Panc1 (cell line): ENCODE data around the gene MVP. TPM values are rescaled to one million over a fixed set of nuclear protein-coding genes. Genes with fewer than 3 reads are reported as not detected.

Experiments
- ATAC-seq: fragments of 200-7000 bp; cut with Tn5 transposase; 2 replicates; pipeline ENCODE4 v1.9.1; 2020; ENCODE audit warnings: mild to moderate bottlenecking, moderate library complexity
- BruUV-seq: library from RNA; stranded (reverse); fragments of 400-500 nt; replicated peaks from 2 replicates; lab custom pipeline; 2021; lab: Mats Ljungman, UMichigan
- CTCF ChIA-PET: fragments of 300-600 bp; sonication (Branson Sonifier 250); formaldehyde crosslinking; loops from one replicate; lab custom pipeline; 2022; ENCODE audit warnings: antibody characterized with exemption; lab: Charles Lee
- POLR2A ChIA-PET: fragments of 300-600 bp; sonication (Branson Sonifier 250); formaldehyde crosslinking; loops from one replicate; lab custom pipeline; 2022; ENCODE audit warnings: antibody characterized with exemption; lab: Charles Lee
- DNase-seq: peaks from one replicate; pipeline ENCODE4 v3.0.0-alpha.2; 2010; ENCODE audit warnings: low read depth, low spot score
- H3K27ac ChIP-seq: 2 replicates; pipeline ENCODE4 v1.5.1; 2011; ENCODE audit warnings: mild to moderate bottlenecking, low read length, inconsistent platforms
- H3K27me3 ChIP-seq: fragments of 200-500 bp; sonication (Bioruptor generic); 2 replicates; pipeline ENCODE4 v1.6.0; 2014; ENCODE audit warnings: low read length, inconsistent platforms; ENCODE audit not compliant: control insufficient read depth, insufficient read depth
- H3K36me3 ChIP-seq: fragments of 200-500 bp; sonication (Bioruptor generic); 2 replicates; pipeline ENCODE4 v1.5.1; 2014; ENCODE audit warnings: inconsistent platforms, mild to moderate bottlenecking, low read length, moderate library complexity; ENCODE audit not compliant: control insufficient read depth, insufficient read depth
- H3K4me1 ChIP-seq: 2 replicates; pipeline ENCODE4 v1.5.1; 2011; ENCODE audit warnings: inconsistent platforms, mild to moderate bottlenecking, low read length, moderate library complexity; ENCODE audit not compliant: control insufficient read depth, insufficient read depth
- H3K4me3 ChIP-seq, 2 experiments: 2 replicates each; pipeline ENCODE4 v1.5.1; 2011 to 2012; ENCODE audit warnings: low read depth in 2 of 2, low read length in 2 of 2, mild to moderate bottlenecking in 2 of 2, inconsistent platforms in 1 of 2, moderate library complexity in 1 of 2
- H3K9me3 ChIP-seq: fragments of 200-500 bp; sonication (Bioruptor generic); 2 replicates; pipeline ENCODE4 v1.5.1; 2014; ENCODE audit warnings: low read depth, mild to moderate bottlenecking, inconsistent platforms, low read length, moderate library complexity; ENCODE audit not compliant: control insufficient read depth, insufficient read depth
- POLR2AphosphoS5 ChIP-seq: IDR thresholded peaks from 2 replicates; pipeline ENCODE4 v1.6.1; 2012; ENCODE audit warnings: mild to moderate bottlenecking, low read depth, low read length, moderate library complexity
- SIN3A ChIP-seq: IDR thresholded peaks from 2 replicates; pipeline ENCODE4 v1.6.1; 2012; ENCODE audit warnings: low read depth, mild to moderate bottlenecking, low read length, moderate library complexity, borderline replicate concordance; ENCODE audit not compliant: insufficient read depth
- TCF7L2 ChIP-seq: IDR thresholded peaks from 2 replicates; pipeline ENCODE4 v1.6.1; 2011; ENCODE audit warnings: mild to moderate bottlenecking, low read depth, low read length, inconsistent platforms
- in situ Hi-C: cut with HindIII; loops from 2 replicates; pipeline ENCODE4 v1.10.0; 2016; ENCODE audit warnings: low sequenced_read_pairs, low pct_unique_long_range_greater_than_20kb
- intact Hi-C: fragments of 100-400 bp; cut with micrococcal nuclease; formaldehyde crosslinking; loops from one replicate; pipeline ENCODE4 v1.10.0; 2022; ENCODE audit not compliant: unreplicated experiment
- total RNA-seq: library from RNA; stranded (reverse); gene quantifications from one replicate; pipeline ENCODE4 v1.2.1, GENCODE V29; 2021; ENCODE audit not compliant: unreplicated experiment
- TF ChIP-seq, protein P1 (sequence below), 2 experiments: IDR thresholded peaks; 2 replicates each; pipeline ENCODE4 v1.6.1; 2011 to 2012; ENCODE audit warnings: low read depth in 2 of 2, control low read depth in 1 of 2, low read length in 1 of 2, mild to moderate bottlenecking in 1 of 2, moderate library complexity in 1 of 2; ENCODE audit not compliant: insufficient read depth in 1 of 2
- TF ChIP-seq, protein P2 (sequence below): fragments of 450-650 bp; IDR thresholded peaks from 2 replicates; pipeline ENCODE4 v1.5.1; 2017; ENCODE audit warnings: mild to moderate bottlenecking

MVP gene
- total RNA-seq, 1 experiment from 2014 or later, result 107 TPM

DNA sequence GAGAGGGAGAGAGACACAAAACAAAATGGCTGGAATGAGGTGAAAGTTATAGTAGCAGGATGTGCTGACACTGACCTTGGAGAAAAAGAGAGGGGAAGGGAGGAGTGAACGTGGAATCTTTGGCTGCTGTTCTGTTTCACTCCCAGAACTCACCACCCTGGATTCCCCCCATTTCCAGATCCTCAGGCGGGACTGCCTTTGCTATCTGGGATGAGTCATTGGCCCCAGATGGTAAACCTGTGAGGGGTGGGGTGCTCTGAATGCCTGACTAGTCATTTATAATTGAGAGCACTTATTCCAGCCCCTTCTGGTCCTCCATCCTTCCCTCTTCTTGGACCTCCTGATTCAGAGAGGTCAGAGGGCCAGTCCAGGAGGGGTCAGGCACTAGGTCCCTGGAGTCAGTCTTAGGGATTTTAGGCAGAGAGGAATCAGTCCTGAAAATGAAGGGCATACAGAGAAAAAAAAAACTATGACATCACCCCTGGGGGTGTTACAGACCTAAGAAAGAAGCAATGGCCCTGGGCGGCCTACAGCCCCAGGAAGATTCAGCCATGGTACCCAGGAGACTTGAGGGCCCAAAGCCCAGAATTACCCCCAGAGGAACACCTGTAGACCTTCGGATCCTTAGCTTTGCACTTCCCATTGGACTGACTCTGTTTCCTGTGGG is 44.4 kb upstream of the MVP start:
- DNase-seq, result no peak
- Histone ChIP-seq H3K27ac (no peak overlapping the region), H3K9me3 (no peaks in the 10 kb centered on the region), H3K4me1 (no peaks in the 10 kb centered on the region), H3K36me3 (no peaks in the 10 kb centered on the region), H3K27me3 (no peaks in the 10 kb centered on the region), H3K4me3 (no peak overlapping the region)
- ChIA-PET POLR2A (no interaction called here), CTCF (interaction anchor here (0.6 kb wide), 1 partner anchor 17 kb away, joined by 3 read pairs; no protein-coding TSS in a partner anchor)
- BruUV-seq, result no TSS peak
- TF ChIP-seq SIN3A (no peak), POLR2AphosphoS5 (no peak), TCF7L2 (no peak)
- TF ChIP-seq, protein P1, sequence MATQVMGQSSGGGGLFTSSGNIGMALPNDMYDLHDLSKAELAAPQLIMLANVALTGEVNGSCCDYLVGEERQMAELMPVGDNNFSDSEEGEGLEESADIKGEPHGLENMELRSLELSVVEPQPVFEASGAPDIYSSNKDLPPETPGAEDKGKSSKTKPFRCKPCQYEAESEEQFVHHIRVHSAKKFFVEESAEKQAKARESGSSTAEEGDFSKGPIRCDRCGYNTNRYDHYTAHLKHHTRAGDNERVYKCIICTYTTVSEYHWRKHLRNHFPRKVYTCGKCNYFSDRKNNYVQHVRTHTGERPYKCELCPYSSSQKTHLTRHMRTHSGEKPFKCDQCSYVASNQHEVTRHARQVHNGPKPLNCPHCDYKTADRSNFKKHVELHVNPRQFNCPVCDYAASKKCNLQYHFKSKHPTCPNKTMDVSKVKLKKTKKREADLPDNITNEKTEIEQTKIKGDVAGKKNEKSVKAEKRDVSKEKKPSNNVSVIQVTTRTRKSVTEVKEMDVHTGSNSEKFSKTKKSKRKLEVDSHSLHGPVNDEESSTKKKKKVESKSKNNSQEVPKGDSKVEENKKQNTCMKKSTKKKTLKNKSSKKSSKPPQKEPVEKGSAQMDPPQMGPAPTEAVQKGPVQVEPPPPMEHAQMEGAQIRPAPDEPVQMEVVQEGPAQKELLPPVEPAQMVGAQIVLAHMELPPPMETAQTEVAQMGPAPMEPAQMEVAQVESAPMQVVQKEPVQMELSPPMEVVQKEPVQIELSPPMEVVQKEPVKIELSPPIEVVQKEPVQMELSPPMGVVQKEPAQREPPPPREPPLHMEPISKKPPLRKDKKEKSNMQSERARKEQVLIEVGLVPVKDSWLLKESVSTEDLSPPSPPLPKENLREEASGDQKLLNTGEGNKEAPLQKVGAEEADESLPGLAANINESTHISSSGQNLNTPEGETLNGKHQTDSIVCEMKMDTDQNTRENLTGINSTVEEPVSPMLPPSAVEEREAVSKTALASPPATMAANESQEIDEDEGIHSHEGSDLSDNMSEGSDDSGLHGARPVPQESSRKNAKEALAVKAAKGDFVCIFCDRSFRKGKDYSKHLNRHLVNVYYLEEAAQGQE (IDR thresholded peaks at IDR 0.05; ENCODE audit: insufficient read depth in 1 of 2, low read depth in 2 of 2, low read length in 1 of 2), result no peak
- TF ChIP-seq, protein P2, sequence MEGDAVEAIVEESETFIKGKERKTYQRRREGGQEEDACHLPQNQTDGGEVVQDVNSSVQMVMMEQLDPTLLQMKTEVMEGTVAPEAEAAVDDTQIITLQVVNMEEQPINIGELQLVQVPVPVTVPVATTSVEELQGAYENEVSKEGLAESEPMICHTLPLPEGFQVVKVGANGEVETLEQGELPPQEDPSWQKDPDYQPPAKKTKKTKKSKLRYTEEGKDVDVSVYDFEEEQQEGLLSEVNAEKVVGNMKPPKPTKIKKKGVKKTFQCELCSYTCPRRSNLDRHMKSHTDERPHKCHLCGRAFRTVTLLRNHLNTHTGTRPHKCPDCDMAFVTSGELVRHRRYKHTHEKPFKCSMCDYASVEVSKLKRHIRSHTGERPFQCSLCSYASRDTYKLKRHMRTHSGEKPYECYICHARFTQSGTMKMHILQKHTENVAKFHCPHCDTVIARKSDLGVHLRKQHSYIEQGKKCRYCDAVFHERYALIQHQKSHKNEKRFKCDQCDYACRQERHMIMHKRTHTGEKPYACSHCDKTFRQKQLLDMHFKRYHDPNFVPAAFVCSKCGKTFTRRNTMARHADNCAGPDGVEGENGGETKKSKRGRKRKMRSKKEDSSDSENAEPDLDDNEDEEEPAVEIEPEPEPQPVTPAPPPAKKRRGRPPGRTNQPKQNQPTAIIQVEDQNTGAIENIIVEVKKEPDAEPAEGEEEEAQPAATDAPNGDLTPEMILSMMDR, result no peak
- intact Hi-C loops (no loop called here), in situ Hi-C loops (no loop called here)
- ATAC-seq, result no peak

DNA sequence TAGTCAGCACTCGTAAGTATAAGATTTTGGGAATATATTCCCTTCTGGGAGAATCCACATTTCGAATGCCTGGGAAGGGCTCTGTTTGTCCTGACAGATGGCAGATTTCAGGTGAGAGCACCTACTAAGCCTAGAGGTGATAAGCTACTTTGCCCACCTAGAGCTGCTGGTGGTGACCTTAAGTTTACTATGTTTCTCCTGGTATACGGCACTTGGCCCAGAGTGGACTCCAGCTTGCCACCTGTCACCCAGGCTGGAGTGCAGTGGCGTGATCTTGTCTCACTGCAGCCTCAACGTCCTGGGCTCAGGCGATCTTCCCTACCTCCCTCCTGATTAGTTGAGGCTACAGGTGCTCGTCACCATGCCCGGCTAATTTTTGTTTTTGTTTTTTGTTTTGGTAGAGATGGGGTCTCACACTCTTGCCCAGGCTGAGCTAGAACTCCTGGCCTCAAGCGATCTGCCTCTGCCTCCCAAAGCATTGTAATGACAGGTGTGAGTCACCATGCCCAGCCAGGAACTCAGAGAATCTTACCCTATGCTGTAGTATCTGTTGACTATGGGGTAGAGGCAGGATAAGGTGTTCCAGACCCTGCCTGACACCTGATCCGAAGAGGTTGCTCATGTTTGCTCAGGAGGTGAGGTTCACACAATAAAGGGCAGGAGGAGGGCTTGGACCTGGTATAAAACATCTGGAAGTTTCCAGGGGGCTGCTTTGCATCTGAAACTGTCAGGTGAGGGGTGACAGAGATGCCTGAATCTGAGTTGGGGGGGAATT is 42.5 kb upstream of the MVP start, which contains the start of gene ZG16:
Gene ZG16 (plus strand): TSS at position 681 of the 775 bp plus-strand sequence. CDS start 1,011 bp downstream, outside the sequence.
- intact Hi-C loops (no loop called here), in situ Hi-C loops (no loop called here)
- no peak within 1 kb of the TSS for H3K4me3 ChIP-seq
- ChIA-PET CTCF (no interaction called here), POLR2A (no interaction called here)
- H3K9me3 ChIP-seq, result no peaks in the 10 kb centered on the region
- no peaks in the 10 kb centered on the region for H3K27me3 ChIP-seq
- H3K27ac ChIP-seq, result no peak within 1 kb of the TSS
- ATAC-seq (no peak), DNase-seq (no peak)
- no peaks in the 10 kb centered on the region for H3K36me3 ChIP-seq
- no peaks in the 10 kb centered on the region for H3K4me1 ChIP-seq
- TF ChIP-seq TCF7L2, result no peak
- no peak for TF ChIP-seq POLR2AphosphoS5
- no peak for TF ChIP-seq SIN3A
- TF ChIP-seq, protein P1 (IDR thresholded peaks at IDR 0.05; ENCODE audit: insufficient read depth in 1 of 2, low read depth in 2 of 2, low read length in 1 of 2), result no peak
- TF ChIP-seq, protein P2, result no peak
- no TSS peak for BruUV-seq
